Activated CD4-positive, CD25-positive, alpha-beta regulatory T cell treated with anti-CD3 and anti-CD28 coated beads, Interleukin-2, amount 50 U/mL, for 72 hours (primary cell): Measurements from ENCODE around the gene ATP6V0A4.
"Not testable (repeated sequence)": the region's sequence is repeated elsewhere in the genome, so short reads cannot be mapped to it uniquely, and the experiment has no call there.

Experiments
- DNase-seq: peaks from one replicate; pipeline ENCODE4 v3.0.0; 2021

Gene ATP6V0A4

GRCh38 chr7:138797715-138798320 is at the start of gene ATP6V0A4, which contains the start of gene TMEM213:
TSS of gene ATP6V0A4 (minus strand) at chr7:138798196. CDS start at chr7:138771247, 26,949 bp downstream.
TSS of gene TMEM213 (plus strand) at chr7:138797994. CDS start at chr7:138798105, 111 bp downstream.
- DNase-seq: no peak

- no peak for DNase-seq
Measured at GRCh38 chr7:138845711-138846110, 47.7 kb upstream of the ATP6V0A4 start.

- DNase-seq: no peak
Measured at GRCh38 chr7:138843632-138844580, 45.9 kb upstream of the ATP6V0A4 start.

- no peak for DNase-seq
Measured at GRCh38 chr7:138842111-138842510, 44.1 kb upstream of the ATP6V0A4 start.

GRCh38 chr7:138838166-138838565 is 40.2 kb upstream of the ATP6V0A4 start:
- DNase-seq: no peak

- DNase-seq: no peak
Measured at GRCh38 chr7:138837627-138838026, 39.6 kb upstream of the ATP6V0A4 start.

- DNase-seq: no peak
Measured at GRCh38 chr7:138835087-138835486, 37.1 kb upstream of the ATP6V0A4 start.

- no peak for DNase-seq
Measured at GRCh38 chr7:138834583-138834982, 36.6 kb upstream of the ATP6V0A4 start.

GRCh38 chr7:138833596-138833995 is 35.6 kb upstream of the ATP6V0A4 start:
- DNase-seq: no peak

GRCh38 chr7:138832966-138833365 is 35.0 kb upstream of the ATP6V0A4 start:
- DNase-seq: no peak

GRCh38 chr7:138829335-138829734 is 31.3 kb upstream of the ATP6V0A4 start:
- DNase-seq: no peak

GRCh38 chr7:138828302-138828701 is 30.3 kb upstream of the ATP6V0A4 start:
- no peak for DNase-seq

GRCh38 chr7:138825049-138825721 is 27.2 kb upstream of the ATP6V0A4 start:
- no peak for DNase-seq

- no peak for DNase-seq
Measured at GRCh38 chr7:138822867-138823535, 25.0 kb upstream of the ATP6V0A4 start.

- no peak for DNase-seq
Measured at GRCh38 chr7:138821912-138822311, 23.9 kb upstream of the ATP6V0A4 start.

GRCh38 chr7:138819625-138820024 is 21.6 kb upstream of the ATP6V0A4 start:
- DNase-seq: no peak

GRCh38 chr7:138816650-138817049 is 18.7 kb upstream of the ATP6V0A4 start:
- DNase-seq: no peak

- no peak for DNase-seq
Measured at GRCh38 chr7:138814816-138815332, 16.9 kb upstream of the ATP6V0A4 start.

GRCh38 chr7:138813945-138814344 is 15.9 kb upstream of the ATP6V0A4 start:
- no peak for DNase-seq

- not testable (repeated sequence) for DNase-seq
Measured at GRCh38 chr7:138811327-138811726, 13.3 kb upstream of the ATP6V0A4 start.

GRCh38 chr7:138809346-138809745 is 11.3 kb upstream of the ATP6V0A4 start:
- DNase-seq: no peak

- no peak for DNase-seq
Measured at GRCh38 chr7:138804618-138805017, 6.6 kb upstream of the ATP6V0A4 start.

GRCh38 chr7:138802706-138803105 is 4.7 kb upstream of the ATP6V0A4 start:
- DNase-seq: no peak
